ENCODE results near the gene NHERF1.

NHERF1 gene

GRCh38 chr17:74782571-74782970, 34.1 kb downstream of the NHERF1 start:
- DNase-seq: no peak

GRCh38 chr17:74784125-74784810, 35.8 kb downstream of the NHERF1 start:
- DNase-seq: no peak

- DNase-seq: no peak
Measured at GRCh38 chr17:74785096-74785980, 36.9 kb downstream of the NHERF1 start.

- no peak for DNase-seq
Measured at GRCh38 chr17:74785981-74786360, 37.5 kb downstream of the NHERF1 start.

GRCh38 chr17:74786431-74787055, 38.1 kb downstream of the NHERF1 start:
- no peak for DNase-seq

- no peak for DNase-seq
Measured at GRCh38 chr17:74790161-74791058, 42.0 kb downstream of the NHERF1 start.

GRCh38 chr17:74792586-74793105, 44.2 kb downstream of the NHERF1 start:
- no peak for DNase-seq

GRCh38 chr17:74795327-74796020, 47.0 kb downstream of the NHERF1 start:
- peak in 6 of 51 donors; percentile 9 to 36 (median 22) for DNase-seq

GRCh38 chr17:74796211-74796610, 47.8 kb downstream of the NHERF1 start:
- no peak for DNase-seq

GRCh38 chr17:74796866-74797265, 48.4 kb downstream of the NHERF1 start:
- DNase-seq: no peak

- no peak for DNase-seq
Measured at GRCh38 chr17:74797824-74798223, 49.4 kb downstream of the NHERF1 start.

- no peak for DNase-seq
Measured at GRCh38 chr17:74798239-74798707, 49.8 kb downstream of the NHERF1 start.

GRCh38 chr17:74799097-74799496, 50.7 kb downstream of the NHERF1 start:
- DNase-seq: no peak

GRCh38 chr17:74800531-74800930, 52.1 kb downstream of the NHERF1 start:
- DNase-seq: no peak

GRCh38 chr17:74801896-74802295, 53.5 kb downstream of the NHERF1 start:
- no peak for DNase-seq

- no peak for DNase-seq
Measured at GRCh38 chr17:74803388-74803930, 55.0 kb downstream of the NHERF1 start.

GRCh38 chr17:74803971-74804370, 55.5 kb downstream of the NHERF1 start:
- no peak for DNase-seq

- no peak for DNase-seq
Measured at GRCh38 chr17:74804683-74805082, 56.3 kb downstream of the NHERF1 start.

- DNase-seq: peak in 21 of 51 donors; percentile 24 to 69 (median 46)
Measured at GRCh38 chr17:74805591-74805991, 57.2 kb downstream of the NHERF1 start.

- no peak for DNase-seq
Measured at GRCh38 chr17:74806334-74806733, 57.9 kb downstream of the NHERF1 start.
